A549 (cell line): ENCODE measurements around the gene MCM3AP. TPM values are rescaled to one million over a fixed set of nuclear protein-coding genes. Genes with fewer than 3 reads are reported as not detected.

Experiments
- ATAC-seq, 2 experiments: fragments of 200-7000 bp in 1 of 2; fragments of >200 bp in 1 of 2; cut with Nextera tagmentation in 1 of 2; cut with Tn5 transposase in 1 of 2; 3 replicates each; pipeline versions ENCODE4 v1.8.0 to v1.9.1; 2018 to 2020; ENCODE audit warnings: mild to moderate bottlenecking in 1 of 2, moderate library complexity in 1 of 2
- CTCF ChIA-PET: fragments of 300-600 bp; sonication (Branson Sonifier 250); formaldehyde crosslinking; extraction: SDS; loops from one replicate; lab custom pipeline; 2021; ENCODE audit warnings: antibody characterized with exemption, inconsistent platforms; lab: Yijun Ruan, JAX
- POLR2A ChIA-PET: fragments of 350-600 bp; formaldehyde crosslinking; extraction: SDS; loops from one replicate; lab custom pipeline; 2021; ENCODE audit warnings: antibody characterized with exemption, inconsistent platforms; lab: Yijun Ruan, JAX
- DNase-seq, 2 experiments: peaks; one replicate each; pipeline versions ENCODE4 v3.0.0 to v3.0.0-alpha.2; 2011 to 2016; ENCODE audit warnings: low read depth in 1 of 2, low spot score in 1 of 2
- FAIRE-seq: peaks from 2 replicates; lab custom pipeline; 2011; peaks lifted over from hg19 to GRCh38; lab: Jason Lieb, UNC
- H3K27ac ChIP-seq, 2 experiments: fragments of >200 bp; sonication (Bioruptor Twin); formaldehyde crosslinking; 3 replicates each; pipeline ENCODE4 v1.5.1; 2016 to 2017
- H3K4me1 ChIP-seq: fragments of >200 bp; sonication (Bioruptor Twin); formaldehyde crosslinking; 3 replicates; pipeline ENCODE4 v1.6.1; 2016
- H3K4me2 ChIP-seq: fragments of >200 bp; sonication (Bioruptor Twin); formaldehyde crosslinking; 3 replicates; pipeline ENCODE4 v1.6.1; 2016
- H3K4me3 ChIP-seq: fragments of >200 bp; sonication (Bioruptor Twin); formaldehyde crosslinking; 3 replicates; pipeline ENCODE4 v1.5.1; 2016
- H3K9me3 ChIP-seq: fragments of >200 bp; sonication (Bioruptor Twin); formaldehyde crosslinking; 3 replicates; pipeline ENCODE4 v1.6.1; 2016
- CBX2 ChIP-seq: fragments of 200-600 bp; sonication (generic); IDR thresholded peaks from 2 replicates; pipeline ENCODE4 v1.6.1; 2016; ENCODE audit warnings: low read depth, mild to moderate bottlenecking, borderline replicate concordance
- FOSB ChIP-seq: fragments of 250-450 bp; sonication (Bioruptor Pico); IDR thresholded peaks from 2 replicates; pipeline ENCODE4 v1.5.0; 2020; ENCODE audit warnings: mild to moderate bottlenecking, moderate library complexity
- FOXS1 ChIP-seq: fragments of 250-450 bp; sonication (Bioruptor Pico); IDR thresholded peaks from 2 replicates; pipeline ENCODE4 v1.5.0; 2020; ENCODE audit warnings: mild to moderate bottlenecking, moderate library complexity
- HOXB5 ChIP-seq: fragments of 250-450 bp; sonication (Bioruptor Pico); IDR thresholded peaks from 2 replicates; pipeline ENCODE4 v1.5.0; 2020; ENCODE audit warnings: mild to moderate bottlenecking, moderate library complexity
- JUN ChIP-seq, 2 experiments: fragments of >200 bp; sonication (Bioruptor Twin); formaldehyde crosslinking; IDR thresholded peaks; 2 replicates in 1 of 2; 3 replicates in 1 of 2; pipeline ENCODE4 v1.6.1; 2016 to 2017
- NFE2L2 ChIP-seq: fragments of 150-350 bp; conservative IDR thresholded peaks from 2 replicates; pipeline ENCODE4 v1.6.1; 2014; ENCODE audit warnings: low read length
- NPAS2 ChIP-seq: fragments of 250-450 bp; sonication (Bioruptor Pico); IDR thresholded peaks from 2 replicates; pipeline ENCODE4 v1.8.0; 2022; ENCODE audit warnings: mild to moderate bottlenecking, moderate library complexity, borderline replicate concordance
- RAD21 ChIP-seq, 2 experiments: fragments of >200 bp in 1 of 2; sonication (Bioruptor Twin) in 1 of 2; formaldehyde crosslinking in 1 of 2; IDR thresholded peaks in 1 of 2; conservative IDR thresholded peaks in 1 of 2; 2 replicates in 1 of 2; 3 replicates in 1 of 2; pipeline ENCODE4 v1.6.1; 2012 to 2018; ENCODE audit warnings: inconsistent platforms in 1 of 2
- RARB ChIP-seq: fragments of 250-450 bp; sonication (Bioruptor Pico); IDR thresholded peaks from 2 replicates; pipeline ENCODE4 v1.8.0; 2021; ENCODE audit warnings: mild to moderate bottlenecking, moderate library complexity
- RFX5 ChIP-seq: fragments of 450-650 bp; IDR thresholded peaks from 2 replicates; pipeline ENCODE4 v1.7.1; 2014; ENCODE audit warnings: antibody characterized with exemption, mild to moderate bottlenecking, moderate library complexity
- RNF2 ChIP-seq: fragments of 200-600 bp; sonication (generic); IDR thresholded peaks from 2 replicates; pipeline ENCODE4 v1.6.1; 2016; ENCODE audit warnings: low read depth, mild to moderate bottlenecking, antibody characterized with exemption, moderate library complexity, borderline replicate concordance
- SREBF2 ChIP-seq: fragments of 450-650 bp; IDR thresholded peaks from 2 replicates; pipeline ENCODE4 v1.6.1; 2014; ENCODE audit warnings: mild to moderate bottlenecking, moderate library complexity
- TFCP2L1 ChIP-seq: fragments of 250-450 bp; sonication (Bioruptor Pico); IDR thresholded peaks from 2 replicates; pipeline ENCODE4 v1.5.0; 2021; ENCODE audit warnings: mild to moderate bottlenecking
- ZFP36 ChIP-seq: fragments of 450-650 bp; IDR thresholded peaks from 2 replicates; pipeline ENCODE4 v1.6.1; 2014; ENCODE audit warnings: borderline replicate concordance; ENCODE audit not compliant: partially characterized antibody
- WGBS: methylation state at CpG from one replicate; pipeline ENCODE4 v1.1.6; 2017; ENCODE audit errors: missing lambda C conversion rate; 5-methylcytosine and 5-hydroxymethylcytosine counted together
- polyA plus RNA-seq, 4 experiments: library from polyadenylated mRNA; depleted of rRNA in 3 of 4; stranded (reverse); fragments of >200 nt; fragmentation: RNase III in 1 of 4; extraction: RNeasy Plus Mini Kit Qiagen cat#74134 plus additional on column Dnase treatment in 1 of 4; gene quantifications; 2 replicates in 3 of 4; 3 replicates in 1 of 4; pipeline ENCODE4 v1.2.3, GENCODE V29; 2011 to 2017
- TF ChIP-seq, protein P1 (sequence below): fragments of >200 bp; sonication (Bioruptor Twin); formaldehyde crosslinking; IDR thresholded peaks from 2 replicates; pipeline ENCODE4 v1.6.1; 2016
- TF ChIP-seq, protein P2 (sequence below): fragments of >200 bp; sonication (Bioruptor Twin); formaldehyde crosslinking; IDR thresholded peaks from 3 replicates; pipeline ENCODE4 v1.6.1; 2016
- TF ChIP-seq, protein P3 (sequence below): IDR thresholded peaks from 2 replicates; pipeline ENCODE4 v1.6.1; 2012
- TF ChIP-seq, protein P4 (sequence below): fragments of 150-350 bp; IDR thresholded peaks from 2 replicates; pipeline ENCODE4 v1.6.1; 2014; ENCODE audit warnings: low read depth, mild to moderate bottlenecking, low read length

MCM3AP gene
- polyA plus RNA-seq, 2 of the 4 experiments (the other 2 are of a cell fraction) = 41.2 to 43.6 TPM

DNA sequence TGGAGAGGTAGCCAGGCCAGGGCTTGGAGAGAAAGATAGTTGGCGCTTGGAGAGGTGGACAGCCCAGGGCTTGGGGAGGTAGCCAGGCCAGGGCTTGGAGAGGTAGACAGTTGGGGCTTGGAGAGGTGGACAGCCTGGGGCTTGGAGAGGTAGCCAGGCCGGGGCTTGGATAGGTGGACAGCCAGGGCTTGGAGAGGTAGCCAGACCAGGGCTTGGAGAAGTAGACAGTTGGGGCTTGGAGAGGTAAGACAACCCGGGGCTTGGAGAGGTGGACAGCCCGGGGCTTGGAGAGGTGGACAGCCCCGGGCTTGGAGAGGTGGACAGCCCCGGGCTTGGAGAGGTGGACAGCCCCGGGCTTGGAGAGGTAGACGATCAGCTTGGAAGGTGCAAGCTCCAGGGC lies 64.6 kb downstream of the MCM3AP start:
- no peak overlapping the region for H3K27ac ChIP-seq
- TF ChIP-seq RFX5 = no peak
- TF ChIP-seq CBX2 = no peak
- TF ChIP-seq TFCP2L1 (CRISPR knock-in tag) = no peak
- TF ChIP-seq ZFP36 = no peak
- TF ChIP-seq, protein P1, sequence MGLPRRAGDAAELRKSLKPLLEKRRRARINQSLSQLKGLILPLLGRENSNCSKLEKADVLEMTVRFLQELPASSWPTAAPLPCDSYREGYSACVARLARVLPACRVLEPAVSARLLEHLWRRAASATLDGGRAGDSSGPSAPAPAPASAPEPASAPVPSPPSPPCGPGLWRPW = no peak
- DNase-seq (no peak), FAIRE-seq (no peak), ATAC-seq (no peak)
- 84% methylated on average over 8 of the region's 8 CpGs for WGBS
- CTCF ChIA-PET = interaction anchor here (1.0 to 1.2 kb wide), 2 partner anchors 67 to 77 kb away, joined by 3 to 6 read pairs; no protein-coding TSS in a partner anchor
- H3K4me2 ChIP-seq = no peak overlapping the region
- POLR2A ChIA-PET = no interaction called here
- no peaks in the 10 kb centered on the region for H3K9me3 ChIP-seq
- no peaks in the 10 kb centered on the region for H3K4me1 ChIP-seq
- H3K4me3 ChIP-seq = no peak overlapping the region

DNA sequence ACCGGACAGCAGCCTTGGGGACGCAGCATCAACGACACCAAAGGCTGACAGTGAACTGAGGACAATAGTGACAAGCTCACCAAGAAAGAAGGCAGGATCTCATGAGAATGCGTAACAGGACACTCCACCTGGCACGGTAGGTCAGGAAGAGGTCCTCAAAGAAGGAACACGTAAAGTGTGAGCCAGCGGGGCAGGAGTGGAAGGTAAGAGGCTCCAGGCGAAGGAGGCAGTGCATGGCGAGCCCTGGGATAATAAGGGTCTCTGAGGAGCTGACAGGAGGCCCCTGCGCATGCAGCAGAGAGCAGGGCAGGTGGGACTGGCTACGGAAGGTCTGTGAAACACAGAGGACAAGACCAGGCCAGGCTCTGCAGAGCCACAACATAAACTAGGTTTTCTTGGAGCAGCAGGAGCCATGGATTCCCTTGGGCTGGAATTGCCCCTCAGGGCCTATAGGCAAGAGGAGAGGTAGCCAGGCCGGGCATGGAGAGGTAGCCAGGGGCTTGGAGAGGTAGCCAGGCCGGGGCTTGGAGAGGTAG lies 65.1 kb downstream of the MCM3AP start:
- Histone ChIP-seq H3K4me1 (no peaks in the 10 kb centered on the region), H3K9me3 (no peaks in the 10 kb centered on the region), H3K4me2 (no peak overlapping the region), H3K27ac (no peak overlapping the region), H3K4me3 (no peak overlapping the region)
- WGBS = 88% methylated on average over 13 of the region's 13 CpGs
- CTCF ChIA-PET = no interaction called here
- ATAC-seq = no peak
- POLR2A ChIA-PET = no interaction called here
- DNase-seq = no peak
- FAIRE-seq = no peak
- TF ChIP-seq SREBF2 = no peak
- TF ChIP-seq RAD21 (conservative IDR thresholded peaks at IDR 0.05 in 1 of 2, IDR thresholded peaks at IDR 0.05 in 1 of 2) = no peak
- TF ChIP-seq RARB (CRISPR knock-in tag) = no peak
- no peak for TF ChIP-seq JUN (IDR thresholded peaks at IDR 0.05)
- TF ChIP-seq FOSB (CRISPR knock-in tag) = no peak
- TF ChIP-seq, protein P2, sequence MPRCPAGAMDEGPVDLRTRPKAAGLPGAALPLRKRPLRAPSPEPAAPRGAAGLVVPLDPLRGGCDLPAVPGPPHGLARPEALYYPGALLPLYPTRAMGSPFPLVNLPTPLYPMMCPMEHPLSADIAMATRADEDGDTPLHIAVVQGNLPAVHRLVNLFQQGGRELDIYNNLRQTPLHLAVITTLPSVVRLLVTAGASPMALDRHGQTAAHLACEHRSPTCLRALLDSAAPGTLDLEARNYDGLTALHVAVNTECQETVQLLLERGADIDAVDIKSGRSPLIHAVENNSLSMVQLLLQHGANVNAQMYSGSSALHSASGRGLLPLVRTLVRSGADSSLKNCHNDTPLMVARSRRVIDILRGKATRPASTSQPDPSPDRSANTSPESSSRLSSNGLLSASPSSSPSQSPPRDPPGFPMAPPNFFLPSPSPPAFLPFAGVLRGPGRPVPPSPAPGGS = no peak
- TF ChIP-seq RNF2 = no peak

DNA sequence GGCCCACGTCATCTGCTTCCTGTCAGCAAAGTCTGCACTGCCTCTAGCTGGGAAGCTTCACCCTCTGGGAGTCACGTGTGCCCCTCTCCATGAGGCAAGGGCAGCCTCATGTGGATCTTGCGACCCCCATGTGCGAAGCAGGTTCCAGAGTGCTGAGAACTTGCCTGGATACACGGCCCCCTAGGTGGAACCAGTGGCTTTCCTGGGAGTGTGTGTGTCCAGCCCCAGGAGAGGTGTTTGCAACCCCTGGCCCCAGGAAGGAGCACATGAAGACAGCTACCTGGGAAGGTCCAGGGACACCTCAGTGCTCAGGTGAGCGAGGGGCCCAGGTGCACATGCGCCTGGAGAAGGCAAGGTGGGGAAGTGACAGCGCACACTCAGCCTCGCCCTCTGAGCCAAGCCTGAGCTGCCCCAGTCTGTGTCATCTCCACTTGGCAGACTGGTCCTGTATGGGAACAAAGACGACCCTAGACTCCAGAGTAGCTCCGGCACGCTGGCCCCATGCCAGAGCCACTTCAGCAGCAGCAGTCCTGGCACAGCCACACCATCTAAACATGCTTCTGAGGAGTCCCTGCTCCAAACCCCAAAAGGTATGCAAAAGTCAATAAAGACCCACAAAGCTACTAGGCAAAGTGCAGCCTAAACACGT lies 65.7 kb downstream of the MCM3AP start:
- H3K9me3 ChIP-seq = no peaks in the 10 kb centered on the region
- H3K4me1 ChIP-seq = no peaks in the 10 kb centered on the region
- FAIRE-seq (no peak), ATAC-seq (no peak), DNase-seq (no peak)
- ChIA-PET POLR2A (no interaction called here), CTCF (no interaction called here)
- 87% methylated on average over 6 of the region's 13 CpGs for WGBS
- no peak overlapping the region for H3K4me2 ChIP-seq
- H3K27ac ChIP-seq = no peak overlapping the region
- H3K4me3 ChIP-seq = no peak overlapping the region
- TF ChIP-seq FOXS1 (CRISPR knock-in tag) (no peak), NPAS2 (CRISPR knock-in tag) (no peak), HOXB5 (CRISPR knock-in tag) (no peak), NFE2L2 (no peak)
- TF ChIP-seq, protein P3, sequence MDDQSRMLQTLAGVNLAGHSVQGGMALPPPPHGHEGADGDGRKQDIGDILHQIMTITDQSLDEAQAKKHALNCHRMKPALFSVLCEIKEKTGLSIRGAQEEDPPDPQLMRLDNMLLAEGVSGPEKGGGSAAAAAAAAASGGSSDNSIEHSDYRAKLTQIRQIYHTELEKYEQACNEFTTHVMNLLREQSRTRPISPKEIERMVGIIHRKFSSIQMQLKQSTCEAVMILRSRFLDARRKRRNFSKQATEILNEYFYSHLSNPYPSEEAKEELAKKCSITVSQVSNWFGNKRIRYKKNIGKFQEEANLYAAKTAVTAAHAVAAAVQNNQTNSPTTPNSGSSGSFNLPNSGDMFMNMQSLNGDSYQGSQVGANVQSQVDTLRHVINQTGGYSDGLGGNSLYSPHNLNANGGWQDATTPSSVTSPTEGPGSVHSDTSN = no peak
- TF ChIP-seq, protein P4, sequence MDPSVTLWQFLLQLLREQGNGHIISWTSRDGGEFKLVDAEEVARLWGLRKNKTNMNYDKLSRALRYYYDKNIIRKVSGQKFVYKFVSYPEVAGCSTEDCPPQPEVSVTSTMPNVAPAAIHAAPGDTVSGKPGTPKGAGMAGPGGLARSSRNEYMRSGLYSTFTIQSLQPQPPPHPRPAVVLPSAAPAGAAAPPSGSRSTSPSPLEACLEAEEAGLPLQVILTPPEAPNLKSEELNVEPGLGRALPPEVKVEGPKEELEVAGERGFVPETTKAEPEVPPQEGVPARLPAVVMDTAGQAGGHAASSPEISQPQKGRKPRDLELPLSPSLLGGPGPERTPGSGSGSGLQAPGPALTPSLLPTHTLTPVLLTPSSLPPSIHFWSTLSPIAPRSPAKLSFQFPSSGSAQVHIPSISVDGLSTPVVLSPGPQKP = no peak
